Pons (tissue), 1 donor: ENCODE measurements around the gene SETD3.
A peak's percentile ranks its signal among the peaks of the same experiment; 100 is the strongest.

ENCODE experiments used
- DNase-seq: peaks from one replicate; pipeline ENCODE4 v3.0.0-alpha.2; 2016; ENCODE audit warnings: low spot score

Gene SETD3

GRCh38 chr14:99479906-99480869 lies at the start of gene SETD3:
TSS of gene SETD3 (minus strand) at chr14:99480859. CDS start at chr14:99465805, 15,054 bp downstream.
- DNase-seq: peak; percentile 32

- DNase-seq: no peak
Measured at GRCh38 chr14:99529899-99530298, 49.2 kb upstream of the SETD3 start.

- DNase-seq: no peak
Measured at GRCh38 chr14:99527427-99528076, 46.9 kb upstream of the SETD3 start.

- DNase-seq: no peak
Measured at GRCh38 chr14:99527026-99527425, 46.4 kb upstream of the SETD3 start.

- no peak for DNase-seq
Measured at GRCh38 chr14:99525699-99526080, 45.0 kb upstream of the SETD3 start.

DNA sequence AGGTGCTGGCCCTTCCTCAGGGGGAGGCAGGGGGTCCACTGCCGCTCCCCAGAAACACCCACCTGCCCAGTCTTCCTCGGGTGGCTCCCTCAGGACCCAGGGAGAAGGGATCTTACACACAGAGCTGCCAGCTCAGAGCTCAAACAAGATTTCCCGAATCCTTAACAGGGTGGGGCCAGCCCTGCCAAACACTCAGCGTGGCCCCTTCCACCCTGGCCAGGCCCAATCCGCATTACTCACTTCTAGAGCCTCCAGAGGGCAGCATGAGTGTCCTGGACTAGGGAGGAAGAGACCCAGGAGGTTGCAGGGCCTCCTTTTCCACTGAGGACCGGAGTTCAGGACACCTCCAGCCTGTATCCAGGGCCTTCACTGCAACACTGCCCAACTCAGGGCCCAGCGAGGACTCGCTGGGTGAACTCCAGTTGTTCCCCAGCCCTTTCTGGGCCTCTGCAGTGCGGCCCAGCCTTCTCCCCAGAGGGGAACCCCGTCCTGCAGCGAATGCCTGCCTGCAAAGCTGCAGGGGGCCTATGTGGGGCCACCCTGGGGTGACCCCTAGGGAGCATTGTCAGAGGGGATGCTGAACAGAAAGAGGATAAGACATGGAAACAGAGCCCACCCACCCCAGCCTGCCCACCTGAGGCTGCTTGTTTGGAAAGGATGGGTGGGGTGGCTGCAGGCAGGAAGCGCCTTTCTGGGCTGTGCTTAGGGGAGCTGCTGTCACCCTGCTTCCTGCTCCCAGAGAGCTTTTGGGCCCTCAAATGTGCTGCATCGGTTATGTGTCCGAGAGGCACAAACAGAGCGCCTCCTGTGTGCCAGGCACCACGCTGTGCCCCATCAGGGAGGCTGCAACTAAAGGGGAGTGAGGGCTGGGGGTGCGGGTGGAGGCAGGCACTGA lies 44.4 kb upstream of the SETD3 start:
- no peak for DNase-seq

DNA sequence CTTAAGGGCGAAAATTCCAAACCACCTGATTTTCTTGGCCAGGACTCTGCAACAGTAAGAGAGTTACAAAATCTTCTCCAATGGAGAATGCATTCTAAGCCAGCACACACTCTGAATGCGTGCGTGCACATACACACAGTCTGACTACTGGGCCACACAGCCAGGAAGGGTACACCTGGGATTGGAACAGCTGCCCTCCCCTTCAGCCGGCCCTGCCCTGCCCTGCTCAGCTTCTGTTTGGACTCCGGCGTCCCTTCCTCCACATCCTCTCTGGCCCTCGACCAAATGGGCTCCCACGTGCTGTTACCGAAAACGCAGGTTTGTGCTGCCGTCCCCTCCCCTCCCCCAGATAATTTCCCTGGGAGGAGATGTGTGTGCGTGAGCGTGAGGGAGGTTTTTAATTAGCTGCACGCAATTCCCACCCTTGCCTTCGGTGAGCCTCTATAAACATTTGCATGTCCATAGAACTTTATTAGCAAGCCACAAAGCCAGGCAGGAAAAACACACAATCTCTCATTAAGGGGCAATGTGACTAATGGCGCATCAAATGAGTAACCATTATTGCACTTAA lies 43.5 kb upstream of the SETD3 start:
- no peak for DNase-seq

GRCh38 chr14:99523704-99524055 lies 43.0 kb upstream of the SETD3 start:
- DNase-seq: no peak

DNA sequence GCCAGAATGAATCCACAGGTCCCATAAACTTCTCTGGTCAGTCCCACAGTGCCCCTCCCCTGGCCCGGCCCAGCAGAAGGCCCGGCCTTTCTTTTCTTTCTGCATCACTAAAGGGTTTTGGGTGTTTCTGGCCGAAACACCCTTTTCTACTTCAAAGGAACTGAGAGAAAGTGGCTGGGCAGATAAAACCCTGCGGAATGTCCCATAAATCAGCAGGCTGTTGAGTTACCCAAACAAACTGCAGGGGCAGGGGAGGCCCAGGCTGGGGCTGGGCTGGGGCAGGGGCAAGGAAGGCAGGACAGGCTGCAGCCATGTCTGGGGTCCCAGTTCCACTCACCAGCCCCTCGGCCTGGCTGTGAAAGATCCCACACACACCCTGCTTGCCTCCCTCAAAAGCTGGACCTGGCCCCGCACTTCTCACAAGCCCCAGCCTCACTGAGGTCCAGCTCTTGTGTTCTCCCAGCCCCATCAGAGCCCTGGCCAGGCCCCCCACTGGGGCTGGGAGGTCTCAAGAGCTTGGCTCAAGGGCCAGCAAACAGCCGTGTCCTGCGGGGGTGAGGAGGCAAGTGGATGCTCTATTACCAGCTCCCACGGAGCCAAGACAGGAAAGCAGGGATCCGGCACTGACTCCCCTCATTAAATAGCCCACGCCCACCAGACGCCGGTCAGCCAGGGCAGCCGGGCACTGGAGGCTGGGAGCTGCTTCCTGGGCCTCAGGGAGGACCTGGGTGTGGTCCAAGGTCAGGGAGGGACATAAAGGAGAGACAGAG lies 42.5 kb upstream of the SETD3 start:
- DNase-seq: no peak

- DNase-seq: no peak
Measured at GRCh38 chr14:99522457-99522891, 41.8 kb upstream of the SETD3 start.

GRCh38 chr14:99522025-99522401 lies 41.4 kb upstream of the SETD3 start:
- no peak for DNase-seq

GRCh38 chr14:99521176-99522024 lies 40.7 kb upstream of the SETD3 start:
- no peak for DNase-seq

GRCh38 chr14:99520571-99521081 lies 40.0 kb upstream of the SETD3 start:
- no peak for DNase-seq

GRCh38 chr14:99519931-99520421 lies 39.3 kb upstream of the SETD3 start:
- DNase-seq: no peak

DNA sequence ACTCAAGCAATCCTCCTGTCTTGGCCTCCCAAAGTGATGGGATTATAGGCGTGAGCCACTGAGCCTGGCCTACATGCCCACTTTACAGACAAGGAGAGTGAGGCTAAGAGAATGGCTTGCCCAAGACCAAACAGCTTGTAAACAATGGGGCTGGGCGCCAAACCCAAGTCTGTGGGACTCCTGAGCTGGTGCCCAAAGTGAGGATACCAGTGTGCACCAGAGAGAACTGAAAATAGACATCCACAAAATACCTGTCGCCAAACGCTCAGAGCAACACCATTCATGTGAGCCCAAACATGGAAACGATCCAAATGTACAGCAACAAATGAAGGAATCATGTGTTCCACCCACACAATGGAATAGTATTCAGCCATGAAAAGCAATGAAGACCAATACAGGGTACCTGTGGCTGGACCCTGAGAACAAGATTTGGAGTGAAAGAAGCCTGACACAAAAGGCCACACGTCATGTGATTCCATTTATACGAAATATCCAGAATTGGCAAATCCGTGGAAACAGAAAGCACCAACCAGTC lies 38.8 kb upstream of the SETD3 start:
- DNase-seq: no peak

DNA sequence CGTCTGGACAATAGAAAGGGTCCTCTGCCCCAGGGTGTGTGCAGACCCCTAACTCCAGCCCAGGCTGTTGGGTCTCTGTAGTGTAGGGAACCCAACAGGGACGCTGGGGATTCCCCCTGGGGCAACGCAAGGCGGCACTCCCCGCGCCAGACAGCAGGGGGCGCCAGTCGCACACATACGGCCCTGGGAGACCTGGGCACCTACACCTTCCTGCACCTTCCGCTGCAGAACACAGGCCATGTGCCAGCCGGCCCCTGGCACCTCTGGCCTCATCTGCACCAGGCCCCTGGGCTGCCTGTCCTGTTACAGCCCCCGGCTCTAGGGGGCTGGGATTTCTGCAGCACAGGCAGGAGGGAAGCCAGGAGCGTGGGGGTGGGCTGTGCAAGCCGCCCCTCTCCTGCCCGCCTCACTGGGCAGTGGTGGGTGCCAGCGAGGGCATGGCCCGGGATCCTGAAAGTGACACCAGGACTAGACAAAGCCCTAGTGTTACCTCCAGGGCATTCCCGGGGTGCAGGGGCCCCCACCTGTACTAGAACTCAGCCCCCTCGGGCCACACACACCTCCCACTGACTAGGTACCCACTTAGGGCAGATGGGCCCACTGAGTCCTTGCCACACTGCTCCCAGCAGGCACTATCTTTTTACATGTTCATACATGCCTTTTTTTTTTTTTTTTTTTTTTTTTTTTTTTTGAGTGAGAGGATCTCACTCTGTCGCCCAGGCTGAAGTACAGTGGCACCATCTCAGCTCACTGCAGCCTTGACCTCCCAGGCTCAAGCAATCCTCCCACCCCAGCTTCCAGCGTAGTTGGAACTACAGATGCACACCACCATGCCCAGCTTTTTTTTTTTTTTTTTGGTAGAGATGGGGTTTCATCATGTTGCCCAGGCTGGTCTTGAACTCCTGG lies 38.0 kb upstream of the SETD3 start:
- DNase-seq: peak; percentile 40

- no peak for DNase-seq
Measured at GRCh38 chr14:99517643-99518381, 37.2 kb upstream of the SETD3 start.
